Testis (tissue), 3 donors: ENCODE measurements around the gene B3GALNT1. TPM values are rescaled to one million over a fixed set of nuclear protein-coding genes. Genes with fewer than 3 reads are reported as not detected.

Experiments used
- DNase-seq: peaks from one replicate; pipeline ENCODE4 v3.0.0-alpha.2; 2019
- H3K27ac ChIP-seq, 2 donors: fragments of 200-600 bp; sonication (generic); one replicate each; pipeline ENCODE4 v1.5.1; 2019
- H3K27me3 ChIP-seq: fragments of 200-600 bp; sonication (generic); one replicate; pipeline ENCODE4 v1.5.1; 2019
- H3K36me3 ChIP-seq: fragments of 200-600 bp; sonication (generic); one replicate; pipeline ENCODE4 v1.5.1; 2017; ENCODE audit warnings: low read depth; ENCODE audit errors: missing control alignments
- H3K4me1 ChIP-seq: fragments of 200-600 bp; sonication (generic); one replicate; pipeline ENCODE4 v1.5.1; 2019
- H3K4me3 ChIP-seq, 2 donors: fragments of 200-600 bp; sonication (generic); one replicate each; pipeline ENCODE4 v1.5.1; 2017 to 2019
- H3K9me3 ChIP-seq: fragments of 200-600 bp; sonication (generic); one replicate; pipeline ENCODE4 v1.5.1; 2017
- CTCF ChIP-seq, 3 experiments: fragments of 450-650 bp in 2 of 3; fragments of 200-600 bp in 1 of 3; sonication (generic) in 1 of 3; IDR thresholded peaks; one replicate each; pipeline ENCODE4 v1.5.1; 2016 to 2019; ENCODE audit warnings: antibody characterized with exemption in 3 of 3, mild to moderate bottlenecking in 2 of 3, moderate library complexity in 1 of 3
- POLR2A ChIP-seq: fragments of 450-650 bp; IDR thresholded peaks from one replicate; pipeline ENCODE4 v1.6.1; 2017; ENCODE audit warnings: antibody characterized with exemption, mild to moderate bottlenecking, moderate library complexity
- WGBS, 2 donors: methylation state at CpG; one replicate each; pipeline ENCODE4 v1.1.5; 2018; 5-methylcytosine and 5-hydroxymethylcytosine counted together
- intact Hi-C: fragments of 100-400 bp; cut with DNase I; formaldehyde crosslinking; loops from one replicate; pipeline ENCODE4 v1.15.1; 2023; ENCODE audit warnings: low total_unique reads
- polyA plus RNA-seq: library from polyadenylated mRNA; stranded (reverse); fragments of 350-450 nt; fragmentation: Illumina TruSeq; extraction: RNeasy Lipid Tissue Mini Kit (QIAGEN cat#74804); gene quantifications from one replicate; pipeline ENCODE4 v1.2.3, GENCODE V29; 2014; ENCODE audit warnings: low read depth, low replicate concordance; ENCODE audit not compliant: insufficient read depth
- total RNA-seq, 2 donors: library from RNA; depleted of rRNA; stranded (reverse); fragments of >200 nt; gene quantifications; one replicate each; pipeline ENCODE4 v1.2.3, GENCODE V29; 2016

The B3GALNT1 gene
- total and polyA plus RNA-seq, 3 donors from 2014 or later, result 17.0 to 22.0 (median 20.2) TPM

GRCh38 chr3:161148832-161149475 lies 43.8 kb upstream of the B3GALNT1 start:
- intact Hi-C loops, result no loop called here
- DNase-seq, result no peak

DNA sequence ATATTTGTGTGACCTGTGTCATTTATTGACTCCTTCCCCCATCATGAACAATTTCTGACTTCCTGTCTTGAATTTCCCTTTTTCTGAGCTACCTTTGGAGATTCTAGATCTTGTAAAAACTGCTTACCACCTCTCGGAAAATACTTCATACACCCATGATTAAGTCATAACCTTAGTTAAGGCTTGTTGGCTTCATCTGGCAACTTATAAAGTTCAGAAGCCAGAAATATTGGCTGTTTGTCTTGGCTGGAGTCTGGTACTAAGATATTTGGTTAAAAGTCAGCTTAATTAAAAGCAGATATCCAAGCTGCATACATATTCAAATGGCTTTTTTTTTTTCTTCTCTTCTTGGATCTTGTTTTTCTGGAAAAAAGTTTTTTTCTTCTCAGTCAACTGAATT lies 37.3 kb upstream of the B3GALNT1 start:
- intact Hi-C loops, result no loop called here
- Histone ChIP-seq H3K36me3 (no peaks in the 10 kb centered on the region), H3K4me1 (no peaks in the 10 kb centered on the region), H3K9me3 (no peaks in the 10 kb centered on the region), H3K27me3 (no peaks in the 10 kb centered on the region), H3K4me3 (no peak overlapping the region), H3K27ac (no peak overlapping the region)
- no peak for DNase-seq
- no peak for TF ChIP-seq POLR2A
- TF ChIP-seq CTCF (IDR thresholded peaks at IDR 0.05), result no peak
- WGBS, 2 donors, result 55 to 61% methylated on average over 1 of the region's 1 CpG

More at GRCh38 chr3:161148832-161149475, 43.8 kb upstream of the B3GALNT1 start:
- TF ChIP-seq POLR2A, result no peak
- TF ChIP-seq CTCF (IDR thresholded peaks at IDR 0.05), result no peak
- Histone ChIP-seq H3K27ac (no peak overlapping the region), H3K9me3 (no peaks in the 10 kb centered on the region), H3K27me3 (no peaks in the 10 kb centered on the region), H3K4me1 (no peaks in the 10 kb centered on the region), H3K4me3 (no peak overlapping the region), H3K36me3 (no peaks in the 10 kb centered on the region)
- 83 to 97% methylated on average over 4 of the region's 4 CpGs for WGBS, 2 donors

- whole genome bisulfite sequencing, 2 donors, result 81 to 87% methylated on average over 3 of the region's 3 CpGs
These were observed 34.5 kb upstream of the B3GALNT1 start for GRCh38 chr3:161139686-161140085.

GRCh38 chr3:161137260-161137659 lies 32.1 kb upstream of the B3GALNT1 start:
- no peaks in the 10 kb centered on the region for H3K27me3 ChIP-seq
- DNase-seq, result no peak
- intact Hi-C loops, result no loop called here
- no peaks in the 10 kb centered on the region for H3K4me1 ChIP-seq
- no peaks in the 10 kb centered on the region for H3K36me3 ChIP-seq
- no peak overlapping the region for H3K4me3 ChIP-seq
- H3K9me3 ChIP-seq, result no peaks in the 10 kb centered on the region
- 91 to 92% methylated on average over 2 of the region's 2 CpGs for WGBS, 2 donors
- no peak for TF ChIP-seq CTCF (IDR thresholded peaks at IDR 0.05)
- no peak for TF ChIP-seq POLR2A
- no peak overlapping the region for H3K27ac ChIP-seq

More at GRCh38 chr3:161139686-161140085, 34.5 kb upstream of the B3GALNT1 start:
- Histone ChIP-seq H3K27ac (no peak overlapping the region), H3K4me3 (no peak overlapping the region), H3K4me1 (no peaks in the 10 kb centered on the region), H3K9me3 (no peaks in the 10 kb centered on the region), H3K36me3 (no peaks in the 10 kb centered on the region), H3K27me3 (no peaks in the 10 kb centered on the region)
- intact Hi-C loops, result no loop called here
- DNase-seq, result no peak
- TF ChIP-seq CTCF (IDR thresholded peaks at IDR 0.05) (no peak), POLR2A (no peak)

- Histone ChIP-seq H3K27ac (no peak overlapping the region), H3K4me1 (no peaks in the 10 kb centered on the region), H3K4me3 (no peak overlapping the region), H3K36me3 (no peaks in the 10 kb centered on the region), H3K9me3 (no peaks in the 10 kb centered on the region), H3K27me3 (no peaks in the 10 kb centered on the region)
- no peak for TF ChIP-seq CTCF (IDR thresholded peaks at IDR 0.05)
- TF ChIP-seq POLR2A, result no peak
- DNase-seq, result no peak
- intact Hi-C loops, result no loop called here
- whole genome bisulfite sequencing, 2 donors, result 93 to 100% methylated on average over 1 of the region's 1 CpG
These were observed 27.2 kb upstream of the B3GALNT1 start for GRCh38 chr3:161132391-161132790.
